Esophagus squamous epithelium (tissue), 4 donors: ENCODE results near the gene CCDC146.
"Not testable (repeated sequence)": the region's sequence is repeated elsewhere in the genome, so short reads cannot be mapped to it uniquely, and the experiment has no call there.

Source experiments
- POLR2A ChIP-seq, 4 donors: fragments of 450-650 bp; IDR thresholded peaks; one replicate each; pipeline ENCODE4 v1.6.1; 2017; ENCODE audit warnings: antibody characterized with exemption in 4 of 4, mild to moderate bottlenecking in 4 of 4, moderate library complexity in 3 of 4
- TF ChIP-seq, protein P1 (sequence below), 6 experiments: fragments of 450-650 bp in 4 of 6; fragments of 200-600 bp in 2 of 6; sonication (generic) in 2 of 6; IDR thresholded peaks; one replicate each; pipeline ENCODE4 v1.5.1; 2016 to 2019; ENCODE audit warnings: antibody characterized with exemption in 6 of 6, mild to moderate bottlenecking in 4 of 6, moderate library complexity in 4 of 6

DNA sequence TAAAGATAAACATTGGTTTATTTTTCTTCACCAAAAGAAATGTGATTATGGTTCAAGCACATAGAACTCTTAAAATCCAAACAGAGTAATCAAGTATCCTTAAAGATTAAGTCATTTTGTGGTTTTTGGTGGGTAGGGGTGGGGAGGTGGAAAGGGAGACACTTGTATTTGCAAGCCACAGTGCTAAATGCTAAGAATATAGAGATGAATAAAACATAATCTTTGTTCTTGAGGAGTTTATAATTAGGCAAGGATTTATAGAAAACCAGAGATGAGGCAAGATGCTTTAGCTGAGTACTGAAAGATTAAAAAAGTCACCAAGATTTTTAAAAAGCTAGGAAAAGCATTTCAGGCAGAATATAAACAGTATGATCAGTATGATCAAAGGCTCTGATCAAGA, 19.7 kb upstream of the CCDC146 start:
- TF ChIP-seq POLR2A (IDR thresholded peaks at IDR 0.05), result not testable (repeated sequence)
- TF ChIP-seq, protein P1, sequence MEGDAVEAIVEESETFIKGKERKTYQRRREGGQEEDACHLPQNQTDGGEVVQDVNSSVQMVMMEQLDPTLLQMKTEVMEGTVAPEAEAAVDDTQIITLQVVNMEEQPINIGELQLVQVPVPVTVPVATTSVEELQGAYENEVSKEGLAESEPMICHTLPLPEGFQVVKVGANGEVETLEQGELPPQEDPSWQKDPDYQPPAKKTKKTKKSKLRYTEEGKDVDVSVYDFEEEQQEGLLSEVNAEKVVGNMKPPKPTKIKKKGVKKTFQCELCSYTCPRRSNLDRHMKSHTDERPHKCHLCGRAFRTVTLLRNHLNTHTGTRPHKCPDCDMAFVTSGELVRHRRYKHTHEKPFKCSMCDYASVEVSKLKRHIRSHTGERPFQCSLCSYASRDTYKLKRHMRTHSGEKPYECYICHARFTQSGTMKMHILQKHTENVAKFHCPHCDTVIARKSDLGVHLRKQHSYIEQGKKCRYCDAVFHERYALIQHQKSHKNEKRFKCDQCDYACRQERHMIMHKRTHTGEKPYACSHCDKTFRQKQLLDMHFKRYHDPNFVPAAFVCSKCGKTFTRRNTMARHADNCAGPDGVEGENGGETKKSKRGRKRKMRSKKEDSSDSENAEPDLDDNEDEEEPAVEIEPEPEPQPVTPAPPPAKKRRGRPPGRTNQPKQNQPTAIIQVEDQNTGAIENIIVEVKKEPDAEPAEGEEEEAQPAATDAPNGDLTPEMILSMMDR (IDR thresholded peaks at IDR 0.05), result not testable (repeated sequence)
